Subcutaneous adipose tissue (tissue), 4 donors: ENCODE results near the gene RTN4R. TPM values are rescaled to one million over a fixed set of nuclear protein-coding genes. Genes with fewer than 3 reads are reported as not detected.

Experiments
- CTCF ChIP-seq: fragments of 450-650 bp; IDR thresholded peaks from one replicate; pipeline ENCODE4 v1.5.1; 2016; ENCODE audit warnings: low read depth, mild to moderate bottlenecking, control low read depth, antibody characterized with exemption, moderate library complexity
- total RNA-seq, 4 donors: library from RNA; depleted of rRNA; stranded (reverse); fragments of >200 nt; gene quantifications; one replicate each; pipeline ENCODE4 v1.1.0, GENCODE V29; 2016

Gene RTN4R
- total RNA-seq, 4 donors from 2014 or later, result 0.68 to 0.82 TPM; not detected in 2

- no peak for TF ChIP-seq CTCF
Measured at GRCh38 chr22:20251491-20251890, 16.6 kb downstream of the RTN4R start.

GRCh38 chr22:20249797-20250354 is 18.2 kb downstream of the RTN4R start:
- TF ChIP-seq CTCF, result no peak

GRCh38 chr22:20248461-20248978 is 19.6 kb downstream of the RTN4R start:
- no peak for TF ChIP-seq CTCF

GRCh38 chr22:20247608-20248171 is 20.4 kb downstream of the RTN4R start:
- no peak for TF ChIP-seq CTCF

- TF ChIP-seq CTCF, result no peak
Measured at GRCh38 chr22:20247010-20247505, 21.1 kb downstream of the RTN4R start.

- no peak for TF ChIP-seq CTCF
Measured at GRCh38 chr22:20246368-20247009, 21.6 kb downstream of the RTN4R start.
